ENCODE measurements around the gene WASHC4.
"Not testable (repeated sequence)": the region's sequence is repeated elsewhere in the genome, so short reads cannot be mapped to it uniquely, and the experiment has no call there.

WASHC4 gene

DNA sequence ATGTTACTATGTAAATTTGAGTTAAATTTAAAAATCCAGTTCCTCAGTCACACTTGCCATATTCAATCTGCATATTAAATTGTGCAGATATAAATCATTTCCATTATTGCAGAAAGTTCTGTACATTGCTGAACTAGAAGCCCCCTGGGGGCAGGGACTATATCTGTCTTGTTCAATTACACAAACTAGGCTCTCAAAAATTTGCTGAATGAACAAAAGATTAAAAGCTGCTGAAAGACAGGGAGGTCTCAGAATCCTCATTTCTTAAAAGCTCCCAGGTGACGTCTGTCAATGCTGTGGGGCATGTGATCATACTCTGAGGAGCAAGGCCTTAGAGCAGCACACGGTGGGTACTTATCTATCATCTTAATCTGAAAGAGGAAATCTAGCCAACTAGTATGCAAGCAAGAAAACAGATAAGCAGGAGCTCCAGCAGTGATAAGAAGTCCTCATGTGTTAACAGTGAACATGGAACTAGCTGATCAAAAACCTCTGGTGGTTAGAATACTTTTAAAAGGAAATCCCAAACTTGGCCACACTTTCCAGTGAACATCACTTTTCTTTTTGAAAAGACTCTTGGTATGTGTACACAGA is 68.0 kb downstream of the WASHC4 start:
- TF ChIP-seq, protein P1, sequence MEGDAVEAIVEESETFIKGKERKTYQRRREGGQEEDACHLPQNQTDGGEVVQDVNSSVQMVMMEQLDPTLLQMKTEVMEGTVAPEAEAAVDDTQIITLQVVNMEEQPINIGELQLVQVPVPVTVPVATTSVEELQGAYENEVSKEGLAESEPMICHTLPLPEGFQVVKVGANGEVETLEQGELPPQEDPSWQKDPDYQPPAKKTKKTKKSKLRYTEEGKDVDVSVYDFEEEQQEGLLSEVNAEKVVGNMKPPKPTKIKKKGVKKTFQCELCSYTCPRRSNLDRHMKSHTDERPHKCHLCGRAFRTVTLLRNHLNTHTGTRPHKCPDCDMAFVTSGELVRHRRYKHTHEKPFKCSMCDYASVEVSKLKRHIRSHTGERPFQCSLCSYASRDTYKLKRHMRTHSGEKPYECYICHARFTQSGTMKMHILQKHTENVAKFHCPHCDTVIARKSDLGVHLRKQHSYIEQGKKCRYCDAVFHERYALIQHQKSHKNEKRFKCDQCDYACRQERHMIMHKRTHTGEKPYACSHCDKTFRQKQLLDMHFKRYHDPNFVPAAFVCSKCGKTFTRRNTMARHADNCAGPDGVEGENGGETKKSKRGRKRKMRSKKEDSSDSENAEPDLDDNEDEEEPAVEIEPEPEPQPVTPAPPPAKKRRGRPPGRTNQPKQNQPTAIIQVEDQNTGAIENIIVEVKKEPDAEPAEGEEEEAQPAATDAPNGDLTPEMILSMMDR (IDR thresholded peaks at IDR 0.05; ENCODE audit: insufficient read depth, low read depth, low read length, missing control alignments), result no peak
- DNase-seq (ENCODE audit: low read depth), result no peak
- no peak overlapping the region for H3K4me3 ChIP-seq (ENCODE audit: low read depth, low read length)

DNA sequence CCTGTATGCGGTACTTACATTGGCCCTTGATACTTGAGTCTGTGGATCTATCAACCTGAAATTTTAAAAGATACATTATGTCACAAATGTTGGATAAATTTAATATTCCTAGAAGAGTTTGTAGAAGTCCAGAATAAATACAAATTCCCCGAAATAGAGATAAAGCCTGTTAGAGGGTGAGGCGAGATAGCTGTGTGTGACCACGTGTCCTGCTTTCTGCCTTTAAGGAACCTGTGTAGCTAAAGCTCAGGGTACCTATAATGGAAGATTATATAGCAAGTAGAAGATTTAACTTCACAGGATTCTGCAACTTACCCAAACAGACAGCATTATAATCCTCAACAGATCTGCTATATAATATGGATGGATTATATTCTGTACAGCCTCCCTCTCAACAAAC is 69.7 kb downstream of the WASHC4 start:
- DNase-seq (ENCODE audit: low read depth), result no peak
- no peak overlapping the region for H3K4me3 ChIP-seq (ENCODE audit: low read depth, low read length)
- TF ChIP-seq, protein P1 (IDR thresholded peaks at IDR 0.05; ENCODE audit: insufficient read depth, low read depth, low read length, missing control alignments), result no peak

DNA sequence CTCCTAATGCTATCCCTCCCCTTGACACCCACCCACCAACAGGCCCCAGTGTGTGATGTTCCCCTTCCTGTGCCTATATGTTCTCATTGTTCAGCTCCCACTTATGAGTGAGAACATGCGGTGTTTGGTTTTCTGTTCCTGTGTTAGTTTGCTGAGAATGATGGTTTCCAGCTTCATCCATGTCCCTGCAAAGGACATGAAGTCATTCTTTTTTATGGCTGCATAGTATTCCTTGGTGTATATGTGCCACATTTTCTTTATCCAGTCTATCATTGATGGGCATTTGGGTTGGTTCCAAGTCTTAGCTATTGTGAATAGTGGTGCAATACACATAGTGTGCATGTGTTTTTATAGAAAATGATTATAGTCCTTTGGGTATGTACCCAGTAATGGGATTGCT is 71.6 kb downstream of the WASHC4 start:
- DNase-seq (ENCODE audit: low read depth); H3K4me3 ChIP-seq (ENCODE audit: low read depth, low read length): not testable (repeated sequence)

DNA sequence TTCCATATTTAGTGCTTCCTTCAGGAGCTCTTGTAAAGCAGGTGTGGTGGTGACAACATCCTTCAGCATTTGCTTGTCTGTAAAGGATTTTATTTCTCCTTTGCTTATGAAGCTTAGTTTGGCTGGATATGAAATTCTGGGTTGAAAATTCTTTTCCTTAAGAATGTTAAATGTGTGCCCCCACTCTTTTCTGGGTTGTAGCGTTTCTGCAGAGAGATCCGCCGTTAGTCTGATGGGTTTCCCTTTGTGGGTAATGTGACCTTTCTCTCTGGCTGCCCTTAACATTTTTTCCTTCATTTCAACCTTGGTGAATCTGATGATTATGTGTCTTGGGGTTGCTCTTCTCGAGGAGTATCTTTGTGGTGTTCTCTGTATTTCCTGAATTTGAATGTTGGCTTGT is 75.9 kb downstream of the WASHC4 start:
- DNase-seq (ENCODE audit: low read depth); H3K4me3 ChIP-seq (ENCODE audit: low read depth, low read length): not testable (repeated sequence)

DNA sequence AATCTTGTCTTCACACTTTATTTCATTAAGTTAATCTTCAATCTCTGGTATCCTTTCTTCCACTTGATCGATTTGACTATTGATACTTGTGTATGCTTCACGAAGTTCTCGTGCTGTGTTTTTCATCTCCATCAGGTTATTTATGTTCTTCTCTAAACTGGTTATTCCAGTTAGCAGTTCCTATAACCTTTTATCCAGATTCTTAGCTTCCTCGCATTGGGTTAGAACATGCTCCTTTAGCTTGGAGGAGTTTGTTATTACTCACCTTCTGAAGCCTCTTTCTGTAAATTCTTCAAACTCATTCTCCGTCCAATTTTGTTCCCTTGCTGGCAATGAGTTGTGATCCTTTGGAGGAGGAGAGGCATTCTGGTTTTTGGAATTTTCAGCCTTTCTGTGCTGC is 76.4 kb downstream of the WASHC4 start:
- DNase-seq (ENCODE audit: low read depth); H3K4me3 ChIP-seq (ENCODE audit: low read depth, low read length): not testable (repeated sequence)

DNA sequence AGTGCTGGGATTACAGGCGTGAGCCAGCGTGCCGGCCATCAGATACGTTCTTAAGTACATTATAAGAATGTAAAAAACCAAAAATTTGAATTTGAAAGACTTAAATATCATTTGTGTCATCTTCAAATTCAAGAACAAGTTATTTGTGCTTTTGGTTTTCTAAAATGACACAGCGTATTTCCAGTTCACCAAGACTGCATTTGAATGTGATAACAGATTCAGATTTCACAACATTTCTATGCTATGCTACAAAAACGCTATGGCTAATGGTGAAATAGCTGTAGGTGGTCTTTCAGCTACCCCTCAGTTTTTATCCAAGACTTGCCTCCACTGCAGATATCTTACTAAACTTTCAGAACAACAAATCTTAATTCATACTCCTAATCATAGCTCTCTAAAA is 81.8 kb downstream of the WASHC4 start:
- no peak for DNase-seq (ENCODE audit: low read depth)
- no peak overlapping the region for H3K4me3 ChIP-seq (ENCODE audit: low read depth, low read length)
- TF ChIP-seq, protein P1 (IDR thresholded peaks at IDR 0.05; ENCODE audit: insufficient read depth, low read depth, low read length, missing control alignments), result no peak

DNA sequence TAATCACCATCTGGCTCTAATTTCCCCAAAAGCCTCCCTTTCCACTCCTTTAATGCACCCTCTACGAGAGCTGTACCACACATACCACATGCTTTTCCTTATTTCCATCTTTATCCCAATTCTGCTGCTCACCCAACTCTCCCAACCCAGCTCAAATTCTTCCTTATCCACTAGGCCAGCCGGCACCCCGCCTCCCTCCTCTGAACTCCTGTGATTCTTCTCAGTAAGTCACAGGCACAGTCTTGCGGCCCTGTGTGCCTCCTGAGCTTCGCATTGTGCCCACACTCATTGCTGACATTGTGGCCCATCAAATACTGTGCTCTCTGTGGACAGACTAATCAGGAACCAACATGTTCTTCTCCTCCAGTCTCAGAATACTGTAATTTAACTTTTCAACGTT is 83.0 kb downstream of the WASHC4 start:
- TF ChIP-seq, protein P1 (IDR thresholded peaks at IDR 0.05; ENCODE audit: insufficient read depth, low read depth, low read length, missing control alignments), result no peak

DNA sequence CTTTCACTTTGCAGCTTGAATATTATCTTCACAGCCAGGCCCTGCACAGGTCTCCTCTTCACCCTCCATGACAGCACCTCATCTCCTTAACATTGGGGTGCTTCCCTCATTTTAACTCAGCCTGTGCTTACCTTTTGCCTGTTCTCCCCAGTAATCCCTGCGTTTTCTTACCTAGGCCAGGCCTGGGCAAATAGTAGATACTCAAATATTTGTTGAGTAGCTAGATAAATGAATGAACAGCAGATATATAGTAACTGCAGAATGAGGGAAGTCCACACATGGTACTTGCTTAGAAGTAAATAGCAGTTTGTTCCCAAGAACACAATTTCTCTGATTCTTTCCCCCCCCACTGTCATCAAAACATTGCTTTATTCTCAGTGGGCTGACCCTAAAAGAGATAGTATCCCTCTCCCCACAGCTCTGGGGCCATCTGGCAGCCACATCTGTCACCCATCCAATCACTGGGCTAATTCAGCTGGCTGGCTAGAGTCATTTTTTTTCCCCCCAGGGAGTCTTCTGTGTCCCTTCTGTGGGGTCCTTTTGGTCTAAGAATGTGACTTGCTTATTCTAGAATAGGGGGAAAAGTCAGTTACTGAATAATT is 85.2 kb downstream of the WASHC4 start:
- TF ChIP-seq, protein P1 (IDR thresholded peaks at IDR 0.05; ENCODE audit: insufficient read depth, low read depth, low read length, missing control alignments), result no peak
- no peak for DNase-seq (ENCODE audit: low read depth)
- no peak overlapping the region for H3K4me3 ChIP-seq (ENCODE audit: low read depth, low read length)

More for the DNA sequence above, 83.0 kb downstream of the WASHC4 start:
- no peak for DNase-seq (ENCODE audit: low read depth)
- no peak overlapping the region for H3K4me3 ChIP-seq (ENCODE audit: low read depth, low read length)

Measured in GM12865 (cell line).